ENCODE results near the gene DDR2. TPM values are rescaled to one million over a fixed set of nuclear protein-coding genes. Genes with fewer than 3 reads are reported as not detected.
"Not testable (repeated sequence)": the region's sequence is repeated elsewhere in the genome, so short reads cannot be mapped to it uniquely, and the experiment has no call there.

Gene DDR2
- total RNA-seq, 1 donor from 2014 or later = 0.33 TPM

- H3K27ac Mint-ChIP-seq (ENCODE audit: unreplicated experiment); H3K36me3 Mint-ChIP-seq (ENCODE audit: low read depth, unreplicated experiment); H3K4me1 Mint-ChIP-seq (ENCODE audit: unreplicated experiment); H3K27me3 Mint-ChIP-seq (ENCODE audit: unreplicated experiment); H3K9me3 Mint-ChIP-seq (ENCODE audit: unreplicated experiment): not testable (repeated sequence)
- peak; percentile 66 for DNase-seq (ENCODE audit: low spot score)
- H3K4me3 Mint-ChIP-seq (ENCODE audit: unreplicated experiment) = peak within 1 kb of the TSS; percentile 91
These were observed 158.2 kb downstream of the DDR2 start, which contains the start of gene HSD17B7 for GRCh38 chr1:162790303-162790984. Gene HSD17B7, plus strand, starts transcription at chr1:162790702. Its CDS starts 99 bp downstream, at chr1:162790801.

GRCh38 chr1:162790985-162791357 is 158.7 kb downstream of the DDR2 start:
- not testable (repeated sequence) for H3K4me1 Mint-ChIP-seq (ENCODE audit: unreplicated experiment); H3K27me3 Mint-ChIP-seq (ENCODE audit: unreplicated experiment); H3K27ac Mint-ChIP-seq (ENCODE audit: unreplicated experiment); H3K36me3 Mint-ChIP-seq (ENCODE audit: low read depth, unreplicated experiment); H3K9me3 Mint-ChIP-seq (ENCODE audit: unreplicated experiment)
- H3K4me3 Mint-ChIP-seq (ENCODE audit: unreplicated experiment) = peak overlapping the region; percentile 88
- peak; percentile 5 for DNase-seq (ENCODE audit: low spot score)

GRCh38 chr1:162794284-162794683 is 162.0 kb downstream of the DDR2 start:
- not testable (repeated sequence) for H3K9me3 Mint-ChIP-seq (ENCODE audit: unreplicated experiment); H3K27ac Mint-ChIP-seq (ENCODE audit: unreplicated experiment); H3K4me3 Mint-ChIP-seq (ENCODE audit: unreplicated experiment); H3K27me3 Mint-ChIP-seq (ENCODE audit: unreplicated experiment); H3K4me1 Mint-ChIP-seq (ENCODE audit: unreplicated experiment); DNase-seq (ENCODE audit: low spot score)
- H3K36me3 Mint-ChIP-seq (ENCODE audit: low read depth, unreplicated experiment) = peaks cover 10% of the 10 kb centered on the region

- DNase-seq (ENCODE audit: low spot score); H3K27ac Mint-ChIP-seq (ENCODE audit: unreplicated experiment); H3K4me1 Mint-ChIP-seq (ENCODE audit: unreplicated experiment); H3K4me3 Mint-ChIP-seq (ENCODE audit: unreplicated experiment); H3K9me3 Mint-ChIP-seq (ENCODE audit: unreplicated experiment); H3K27me3 Mint-ChIP-seq (ENCODE audit: unreplicated experiment): not testable (repeated sequence)
- peaks cover 15% of the 10 kb centered on the region for H3K36me3 Mint-ChIP-seq (ENCODE audit: low read depth, unreplicated experiment)
These were observed 164.5 kb downstream of the DDR2 start for GRCh38 chr1:162796617-162797279.

- H3K9me3 Mint-ChIP-seq (ENCODE audit: unreplicated experiment); H3K27me3 Mint-ChIP-seq (ENCODE audit: unreplicated experiment); H3K4me1 Mint-ChIP-seq (ENCODE audit: unreplicated experiment); H3K27ac Mint-ChIP-seq (ENCODE audit: unreplicated experiment); H3K4me3 Mint-ChIP-seq (ENCODE audit: unreplicated experiment): not testable (repeated sequence)
- peaks cover 15% of the 10 kb centered on the region for H3K36me3 Mint-ChIP-seq (ENCODE audit: low read depth, unreplicated experiment)
- DNase-seq (ENCODE audit: low spot score) = peak; percentile 58
- TF ChIP-seq CTCF (IDR thresholded peaks at IDR 0.05; ENCODE audit: unreplicated experiment) = peak; percentile 35
These were observed 167.9 kb downstream of the DDR2 start for GRCh38 chr1:162799995-162800830.

- not testable (repeated sequence) for H3K9me3 Mint-ChIP-seq (ENCODE audit: unreplicated experiment); H3K27me3 Mint-ChIP-seq (ENCODE audit: unreplicated experiment); H3K4me3 Mint-ChIP-seq (ENCODE audit: unreplicated experiment); H3K27ac Mint-ChIP-seq (ENCODE audit: unreplicated experiment); DNase-seq (ENCODE audit: low spot score); H3K4me1 Mint-ChIP-seq (ENCODE audit: unreplicated experiment)
- peaks cover 21% of the 10 kb centered on the region for H3K36me3 Mint-ChIP-seq (ENCODE audit: low read depth, unreplicated experiment)
These were observed 175.2 kb downstream of the DDR2 start for GRCh38 chr1:162807503-162807902.

- H3K27me3 Mint-ChIP-seq (ENCODE audit: unreplicated experiment); H3K36me3 Mint-ChIP-seq (ENCODE audit: low read depth, unreplicated experiment); H3K27ac Mint-ChIP-seq (ENCODE audit: unreplicated experiment); H3K4me3 Mint-ChIP-seq (ENCODE audit: unreplicated experiment); H3K4me1 Mint-ChIP-seq (ENCODE audit: unreplicated experiment); H3K9me3 Mint-ChIP-seq (ENCODE audit: unreplicated experiment); DNase-seq (ENCODE audit: low spot score): not testable (repeated sequence)
These were observed 180.1 kb downstream of the DDR2 start for GRCh38 chr1:162812357-162812756.

GRCh38 chr1:162818136-162818535 is 185.9 kb downstream of the DDR2 start:
- H3K4me1 Mint-ChIP-seq (ENCODE audit: unreplicated experiment); H3K27ac Mint-ChIP-seq (ENCODE audit: unreplicated experiment); H3K9me3 Mint-ChIP-seq (ENCODE audit: unreplicated experiment); H3K27me3 Mint-ChIP-seq (ENCODE audit: unreplicated experiment); H3K36me3 Mint-ChIP-seq (ENCODE audit: low read depth, unreplicated experiment); DNase-seq (ENCODE audit: low spot score); H3K4me3 Mint-ChIP-seq (ENCODE audit: unreplicated experiment): not testable (repeated sequence)

GRCh38 chr1:162818666-162819065 is 186.4 kb downstream of the DDR2 start:
- H3K27me3 Mint-ChIP-seq (ENCODE audit: unreplicated experiment); H3K27ac Mint-ChIP-seq (ENCODE audit: unreplicated experiment); H3K36me3 Mint-ChIP-seq (ENCODE audit: low read depth, unreplicated experiment); DNase-seq (ENCODE audit: low spot score); H3K9me3 Mint-ChIP-seq (ENCODE audit: unreplicated experiment); H3K4me3 Mint-ChIP-seq (ENCODE audit: unreplicated experiment); H3K4me1 Mint-ChIP-seq (ENCODE audit: unreplicated experiment): not testable (repeated sequence)
